Nephron (organoid): Measurements from ENCODE around the gene STN1.

ENCODE experiments used
- H3K27ac Mint-ChIP-seq, 3 experiments: 2 replicates each; pipeline ENCODE4 v1.8.0; 2020; ENCODE audit warnings: mixed read lengths in 3 of 3, mild to moderate bottlenecking in 2 of 3, moderate library complexity in 1 of 3
- H3K27me3 Mint-ChIP-seq: 2 replicates; pipeline ENCODE4 v1.8.0; 2021; ENCODE audit warnings: low read depth, mild to moderate bottlenecking, moderate library complexity, mixed read lengths
- H3K36me3 Mint-ChIP-seq: 2 replicates; pipeline ENCODE4 v1.8.0; 2020; ENCODE audit warnings: low read depth, mixed read lengths
- H3K4me1 Mint-ChIP-seq: 2 replicates; pipeline ENCODE4 v1.8.0; 2020; ENCODE audit warnings: mixed read lengths
- H3K4me3 Mint-ChIP-seq, 3 experiments: 2 replicates each; pipeline ENCODE4 v1.8.0; 2020; ENCODE audit warnings: mild to moderate bottlenecking in 3 of 3, mixed read lengths in 3 of 3, moderate library complexity in 2 of 3
- H3K9me3 Mint-ChIP-seq: 2 replicates; pipeline ENCODE4 v1.8.0; 2020; ENCODE audit warnings: mixed read lengths
- CTCF ChIP-seq, 3 experiments: fragments of 200-600 bp; sonication (generic); IDR thresholded peaks; one replicate each; pipeline ENCODE4 v1.5.0; 2021; ENCODE audit warnings: antibody characterized with exemption in 3 of 3; ENCODE audit not compliant: unreplicated experiment in 3 of 3

Gene STN1

GRCh38 chr10:103859161-103860086 lies 58.6 kb downstream of the STN1 start:
- Mint-ChIP-seq H3K9me3 (peaks cover 9% of the 10 kb centered on the region), H3K4me1 (peaks cover 22% of the 10 kb centered on the region), H3K4me3 (peak overlapping the region; percentile 22 to 63 (median 28)), H3K27ac (peak overlapping the region in 1 of 3 experiments; percentile 45), H3K27me3 (peaks cover 30% of the 10 kb centered on the region), H3K36me3 (peaks cover 6% of the 10 kb centered on the region)
- TF ChIP-seq CTCF (IDR thresholded peaks at IDR 0.05; ENCODE audit: unreplicated experiment in 3 of 3) = peak; percentile 71 to 81 (median 72)

- Mint-ChIP-seq H3K27ac (no peak overlapping the region), H3K4me1 (peaks cover 33% of the 10 kb centered on the region), H3K9me3 (no peaks in the 10 kb centered on the region), H3K4me3 (peak overlapping the region in 1 of 3 experiments; percentile 5), H3K36me3 (no peaks in the 10 kb centered on the region), H3K27me3 (peaks cover 38% of the 10 kb centered on the region)
- TF ChIP-seq CTCF (IDR thresholded peaks at IDR 0.05; ENCODE audit: unreplicated experiment in 3 of 3) = no peak
These were observed 59.6 kb downstream of the STN1 start for GRCh38 chr10:103858360-103858759.

GRCh38 chr10:103856797-103857170 lies 61.2 kb downstream of the STN1 start:
- TF ChIP-seq CTCF (IDR thresholded peaks at IDR 0.05; ENCODE audit: unreplicated experiment in 3 of 3) = no peak
- Mint-ChIP-seq H3K9me3 (no peaks in the 10 kb centered on the region), H3K27ac (peak overlapping the region in 2 of 3 experiments; percentile 6 to 77), H3K27me3 (peaks cover 41% of the 10 kb centered on the region), H3K4me1 (peaks cover 49% of the 10 kb centered on the region), H3K36me3 (no peaks in the 10 kb centered on the region), H3K4me3 (peak overlapping the region; percentile 81 to 89 (median 88))

GRCh38 chr10:103855852-103856796 lies 61.9 kb downstream of the STN1 start:
- Mint-ChIP-seq H3K4me3 (peak overlapping the region; percentile 81 to 89 (median 88)), H3K4me1 (peaks cover 55% of the 10 kb centered on the region), H3K27me3 (peaks cover 41% of the 10 kb centered on the region), H3K9me3 (no peaks in the 10 kb centered on the region), H3K36me3 (no peaks in the 10 kb centered on the region), H3K27ac (peak overlapping the region in 2 of 3 experiments; percentile 56 to 77)
- TF ChIP-seq CTCF (IDR thresholded peaks at IDR 0.05; ENCODE audit: unreplicated experiment in 3 of 3) = no peak

GRCh38 chr10:103855424-103855823 lies 62.6 kb downstream of the STN1 start, which contains the start of gene SH3PXD2A:
SH3PXD2A (minus strand) TSS chr10:103855576; CDS start chr10:103855266, 310 bp downstream.
- peak in 1 of 3 experiments; percentile 6 for TF ChIP-seq CTCF (IDR thresholded peaks at IDR 0.05; ENCODE audit: unreplicated experiment in 3 of 3)
- H3K36me3 Mint-ChIP-seq = no peaks in the 10 kb centered on the region
- peak within 1 kb of the TSS; percentile 87 to 97 (median 90) for H3K4me3 Mint-ChIP-seq
- peaks cover 38% of the 10 kb centered on the region for H3K27me3 Mint-ChIP-seq
- peaks cover 61% of the 10 kb centered on the region for H3K4me1 Mint-ChIP-seq
- no peaks in the 10 kb centered on the region for H3K9me3 Mint-ChIP-seq
- peak within 1 kb of the TSS; percentile 64 to 94 (median 66) for H3K27ac Mint-ChIP-seq
